HG03103 (cell line): ENCODE measurements around the gene GPX1.
A peak's percentile ranks its signal among the peaks of the same experiment; 100 is the strongest.
"Not testable (repeated sequence)": the region's sequence is repeated elsewhere in the genome, so short reads cannot be mapped to it uniquely, and the experiment has no call there.

ENCODE experiments used
- ATAC-seq: cut with Tn5 transposase; IDR thresholded peaks from one replicate; pipeline ENCODE4 v1.9.1; 2021; ENCODE audit warnings: low read depth; ENCODE audit not compliant: unreplicated experiment

The GPX1 gene

DNA sequence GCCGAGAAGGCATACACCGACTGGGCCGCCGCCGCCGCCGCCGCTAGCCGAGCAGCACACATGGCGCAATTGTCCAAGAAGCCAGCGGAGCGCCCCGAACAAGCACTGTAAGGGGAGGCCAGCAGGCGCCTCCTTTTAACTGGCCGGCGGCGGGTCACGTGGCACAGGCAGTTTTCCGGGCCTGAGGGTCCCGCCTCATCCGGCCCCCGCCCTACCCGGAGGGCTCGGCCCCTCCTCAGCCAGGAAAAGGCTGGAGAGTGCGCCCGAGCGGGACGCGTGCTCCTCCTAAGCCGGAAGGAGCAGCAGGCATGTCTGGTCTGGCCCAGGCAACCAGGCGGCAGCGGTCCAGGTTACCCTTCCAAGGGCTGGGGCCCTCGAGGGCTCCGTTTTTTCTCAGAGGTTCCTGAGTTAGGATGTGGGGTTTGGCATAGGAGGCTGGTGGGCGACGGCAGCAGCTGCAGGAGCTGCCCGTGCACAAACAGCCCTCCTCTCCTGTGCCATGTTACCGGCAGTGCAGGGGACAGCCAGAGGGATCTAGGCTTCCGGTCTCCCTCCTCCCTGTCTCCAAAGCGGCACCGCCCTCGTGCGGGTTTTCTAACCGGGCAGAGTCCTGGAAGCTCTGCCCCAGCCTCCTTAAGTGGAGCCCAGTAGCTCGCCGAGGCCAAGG, at the start of gene GPX1:
TSS of gene GPX1 (minus strand) at position 137 of the 667 bp plus-strand sequence. CDS start at position 62, 75 bp downstream.
- peak; percentile 63 for ATAC-seq

DNA sequence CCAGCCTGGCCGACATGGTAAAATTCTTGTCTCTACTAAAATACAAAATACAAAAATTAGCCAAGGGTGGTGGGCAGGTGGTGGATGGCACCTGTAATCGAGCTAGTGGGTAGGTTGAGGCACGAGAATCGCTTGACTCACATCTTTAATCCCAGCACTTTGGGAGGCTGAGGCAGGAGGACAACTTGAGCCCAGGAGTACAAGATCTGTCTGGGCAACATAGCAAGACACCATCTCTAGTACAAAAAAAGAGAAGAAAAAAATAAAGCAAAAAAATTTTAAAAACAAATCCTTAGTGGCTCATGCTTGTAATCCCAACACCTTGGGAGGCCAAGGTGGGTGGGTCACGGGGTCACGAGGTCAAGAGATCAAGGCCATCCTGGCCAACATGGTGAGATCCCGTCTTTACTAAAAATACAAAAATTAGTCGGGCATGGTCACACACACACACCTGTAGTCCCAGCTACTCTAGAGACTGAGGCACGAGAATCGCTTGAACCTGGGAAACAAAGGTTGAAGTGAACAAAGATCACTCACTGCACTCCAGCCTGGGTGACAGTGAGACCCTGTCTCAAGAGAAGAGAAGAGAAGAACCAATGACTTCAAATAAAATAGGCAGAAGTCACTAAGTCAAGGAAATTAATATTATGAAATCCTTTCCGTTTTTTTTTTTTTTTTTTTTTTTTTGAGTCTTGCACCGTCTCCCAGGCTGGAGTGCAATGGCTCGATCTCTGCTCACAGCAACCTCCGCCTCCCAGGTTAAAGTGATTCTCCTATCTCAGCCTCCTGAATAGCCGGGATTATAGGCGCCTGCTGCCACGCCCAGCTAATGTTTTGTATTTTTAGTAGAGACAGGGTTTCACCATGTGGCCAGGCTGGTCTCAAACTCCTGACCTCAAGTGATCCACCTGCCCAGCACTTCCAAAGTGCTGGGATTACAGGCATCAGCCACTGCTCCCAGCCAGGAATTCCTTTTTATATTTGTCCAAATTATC, 48.7 kb upstream of the GPX1 start:
- ATAC-seq, result no peak

DNA sequence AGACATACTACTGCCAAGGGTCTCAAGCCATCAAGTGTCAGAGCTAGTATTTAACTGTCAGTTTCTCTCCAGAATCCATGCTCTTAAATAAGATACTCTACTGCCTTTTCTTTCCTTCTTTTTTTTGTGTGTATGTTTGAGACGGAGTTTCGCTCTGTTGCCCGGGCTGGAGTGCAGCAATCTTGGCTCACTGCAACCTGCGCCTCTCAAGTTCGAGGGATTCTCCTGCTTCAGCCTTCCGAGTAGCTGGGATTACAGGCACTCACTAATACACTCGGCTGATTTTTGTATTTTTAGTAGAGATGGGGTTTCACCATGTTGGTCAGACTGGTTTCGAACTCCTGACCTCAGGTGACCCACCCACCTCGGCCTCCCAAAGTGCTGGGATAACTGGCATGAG, 47.4 kb upstream of the GPX1 start:
- not testable (repeated sequence) for ATAC-seq

DNA sequence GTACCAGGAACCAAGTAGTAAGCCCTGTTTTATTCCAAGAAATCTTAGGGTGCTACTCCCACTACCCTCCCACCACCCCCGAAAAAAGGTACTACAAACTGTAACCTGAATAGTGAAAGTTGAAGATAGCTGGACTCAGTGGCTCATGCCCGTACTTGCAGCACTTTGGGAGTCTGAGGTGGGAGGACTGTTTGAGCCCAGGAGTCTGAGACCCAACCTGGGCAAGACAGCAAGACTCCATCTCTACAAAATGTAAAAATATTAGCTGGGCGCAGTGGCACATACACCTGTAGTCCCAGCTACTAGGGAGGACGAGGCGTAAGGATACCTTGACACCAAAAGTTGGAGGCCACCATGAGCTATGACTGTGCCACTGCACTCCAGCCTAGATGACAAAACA, 45.7 kb upstream of the GPX1 start:
- no peak for ATAC-seq

DNA sequence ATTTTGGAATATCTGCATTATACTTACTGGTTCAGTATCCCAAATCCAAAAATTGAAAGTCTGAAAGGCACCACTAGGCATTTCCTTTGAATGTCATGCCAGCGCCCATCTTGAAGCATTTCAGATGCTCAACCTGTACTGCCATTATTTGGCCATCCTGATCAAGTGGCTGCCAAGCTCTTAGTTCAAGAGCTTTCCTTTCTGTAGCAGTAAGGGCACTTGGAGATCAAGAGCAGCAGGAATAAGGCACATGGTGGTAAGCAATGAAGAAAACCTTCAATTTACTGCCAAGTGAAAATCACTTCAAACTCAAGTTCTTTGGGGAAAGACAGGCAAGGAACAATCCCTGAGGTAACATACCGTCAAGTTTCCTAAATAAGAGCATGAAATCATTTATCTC, 43.6 kb upstream of the GPX1 start:
- no peak for ATAC-seq

DNA sequence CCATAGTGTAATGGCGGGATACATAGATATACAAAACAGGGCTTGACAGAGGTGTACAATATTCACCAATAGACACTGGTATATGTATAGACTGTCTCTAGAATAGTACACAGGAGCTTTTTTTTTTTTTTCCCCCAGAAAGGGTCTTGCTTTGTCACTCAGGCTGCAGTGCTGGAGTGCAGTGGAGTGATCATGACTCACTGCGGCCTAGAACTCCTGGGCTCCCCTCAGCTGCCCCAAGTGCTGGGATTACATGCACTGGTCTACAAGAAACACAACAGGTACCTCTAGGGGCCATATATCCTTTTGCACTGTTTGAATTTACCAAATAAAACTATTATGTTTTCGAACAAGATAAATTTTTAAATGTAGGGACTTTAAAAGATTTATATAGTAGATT, 41.3 kb upstream of the GPX1 start:
- ATAC-seq, result no peak

DNA sequence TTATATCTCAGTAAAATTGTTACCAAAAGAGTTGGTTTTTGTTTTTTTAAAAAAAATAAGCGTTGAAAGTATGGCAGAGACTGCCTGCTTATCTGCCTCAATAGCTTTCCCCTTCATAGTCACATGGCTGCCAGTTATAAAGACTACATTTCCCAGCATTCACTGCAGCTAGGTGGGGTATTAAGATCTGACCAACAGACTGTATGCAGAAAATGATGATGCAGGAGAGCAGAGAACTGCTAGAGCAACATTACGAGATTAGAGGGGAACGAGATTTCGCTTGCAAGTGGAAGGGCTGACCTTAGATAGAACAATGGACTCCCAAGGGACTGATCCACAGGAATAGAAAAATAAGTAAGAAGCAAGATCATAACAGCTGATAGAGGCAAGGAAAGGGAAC, 39.3 kb upstream of the GPX1 start:
- no peak for ATAC-seq

DNA sequence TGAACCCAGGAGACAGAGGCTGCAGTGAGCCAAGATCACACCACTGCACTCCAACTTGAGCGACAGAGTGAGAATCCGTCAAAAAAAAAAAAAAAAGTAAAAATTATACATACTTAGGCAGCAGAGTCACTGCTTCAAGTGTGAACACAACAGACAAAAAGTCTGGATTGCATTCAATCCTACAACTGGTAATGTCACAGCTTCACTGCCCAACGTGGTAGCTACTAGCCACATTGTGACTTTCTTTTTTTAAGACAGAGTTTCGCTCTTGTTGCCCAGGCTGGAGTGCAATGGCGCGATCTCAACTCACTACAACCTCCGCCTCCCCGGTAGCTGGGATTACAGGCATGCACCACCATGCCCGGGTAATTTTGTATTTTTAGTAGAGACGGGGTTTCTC, 33.2 kb upstream of the GPX1 start:
- not testable (repeated sequence) for ATAC-seq

DNA sequence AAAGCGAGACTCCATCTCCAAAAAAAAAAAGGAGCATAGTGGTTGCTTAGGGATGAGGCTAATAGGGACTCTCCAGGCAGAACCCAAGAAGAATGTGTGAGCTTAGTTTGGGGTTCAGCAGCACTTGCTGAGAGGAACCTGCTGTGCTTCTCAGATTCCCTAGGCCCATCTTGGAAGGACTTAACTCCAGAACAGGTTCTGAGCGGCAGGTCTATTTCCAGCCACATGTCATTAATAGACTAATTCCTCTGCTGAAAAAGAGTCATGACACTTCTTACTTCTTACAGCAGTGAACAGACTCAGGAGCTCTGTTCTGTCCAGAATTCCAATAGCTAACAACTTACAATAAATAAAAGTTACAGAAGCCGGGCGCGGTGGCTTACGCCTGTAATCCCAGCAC, 31.1 kb upstream of the GPX1 start:
- no peak for ATAC-seq

DNA sequence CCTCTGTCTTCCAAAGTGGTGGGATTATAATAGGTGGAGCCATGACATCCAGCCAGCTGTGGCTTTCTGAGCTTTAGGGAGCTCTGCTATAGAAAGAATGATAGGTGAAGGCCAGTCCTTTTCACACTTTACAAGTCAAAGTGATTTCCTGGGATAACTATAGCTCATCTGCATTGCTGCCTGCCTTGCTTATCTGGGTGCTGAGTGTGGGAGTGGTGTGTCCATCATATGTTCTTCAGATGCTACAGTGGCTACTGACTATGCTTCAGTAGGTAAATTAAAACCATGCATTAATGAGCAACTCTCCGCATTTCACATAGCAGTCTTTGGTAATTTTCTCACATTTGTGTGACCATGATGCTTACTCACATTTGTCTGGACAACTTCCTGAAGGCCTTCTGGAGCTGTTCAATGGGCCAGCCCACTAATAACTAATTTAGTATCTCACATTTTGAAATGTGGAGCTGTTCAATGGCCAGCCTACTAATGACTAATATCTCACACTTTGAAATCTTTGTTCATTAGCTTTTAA, 30.2 kb upstream of the GPX1 start:
- no peak for ATAC-seq

DNA sequence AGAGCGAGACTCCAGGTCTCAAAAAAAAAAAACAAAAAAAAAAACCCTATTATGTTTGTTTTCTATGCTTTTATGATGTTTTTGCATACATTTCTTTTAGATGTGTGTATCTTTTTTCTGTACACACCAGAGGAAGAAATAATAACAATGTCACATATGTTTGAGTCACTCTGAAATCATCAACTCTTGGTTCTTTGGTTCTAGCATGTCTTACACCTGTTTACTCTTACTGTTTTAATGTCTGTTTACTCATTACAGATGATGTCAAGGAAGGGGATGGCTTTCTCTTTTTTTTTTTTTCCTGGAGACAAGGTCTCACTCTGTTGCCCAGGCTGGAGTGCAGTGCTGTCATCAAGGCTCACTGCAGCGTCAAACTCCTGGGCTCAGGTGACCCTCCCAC, 29.6 kb upstream of the GPX1 start:
- no peak for ATAC-seq

DNA sequence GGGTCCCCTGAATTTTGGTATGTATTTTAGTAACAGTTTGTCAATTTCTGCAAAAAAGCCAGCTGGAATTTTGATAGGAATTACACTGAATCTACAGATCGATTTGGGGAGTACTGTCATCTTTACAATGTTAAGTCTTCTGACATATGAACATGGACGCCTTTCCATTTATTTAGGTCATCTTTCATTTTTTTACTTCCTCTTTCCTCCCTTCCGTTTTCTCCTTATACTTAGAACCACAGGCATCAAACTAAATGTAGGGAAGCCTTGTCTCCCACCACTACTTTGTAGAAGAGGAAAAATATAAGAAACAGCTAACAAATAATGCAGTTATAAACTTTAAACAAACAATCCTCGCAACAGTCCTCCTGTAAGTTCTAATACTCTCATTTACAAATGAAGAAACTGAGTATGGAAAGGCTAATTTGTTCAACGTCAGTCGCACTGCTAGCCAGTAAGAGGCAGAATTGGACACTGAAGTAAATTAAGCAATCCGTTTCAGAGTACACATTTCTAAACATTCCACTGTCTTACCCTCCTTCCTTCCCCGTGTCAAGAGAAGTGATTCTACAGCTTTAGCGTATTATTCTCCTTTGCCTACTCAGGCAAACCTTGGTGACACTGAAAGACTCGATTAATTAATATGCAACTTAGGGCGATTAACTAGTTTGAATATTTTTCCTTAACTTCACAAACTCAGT, 28.1 kb upstream of the GPX1 start:
- ATAC-seq, result no peak

DNA sequence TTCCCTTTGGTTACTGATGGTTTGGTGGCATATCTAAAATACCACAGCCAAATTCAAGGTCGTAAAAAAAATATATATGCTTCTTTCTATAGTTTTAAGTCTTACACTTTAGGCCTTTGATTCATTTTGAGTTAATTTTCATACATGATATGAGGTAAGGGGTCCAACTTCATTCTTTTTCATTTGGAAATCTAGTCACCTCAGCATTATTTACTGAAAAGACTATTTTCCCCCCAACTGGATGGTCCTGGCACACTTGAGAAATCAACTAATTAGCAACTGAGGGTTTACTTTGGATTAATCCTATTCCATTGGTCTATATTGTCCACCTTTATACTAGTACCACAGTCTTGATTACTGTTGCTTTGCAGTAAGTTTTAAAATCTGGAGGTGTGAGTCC, 27.5 kb upstream of the GPX1 start:
- ATAC-seq, result no peak

DNA sequence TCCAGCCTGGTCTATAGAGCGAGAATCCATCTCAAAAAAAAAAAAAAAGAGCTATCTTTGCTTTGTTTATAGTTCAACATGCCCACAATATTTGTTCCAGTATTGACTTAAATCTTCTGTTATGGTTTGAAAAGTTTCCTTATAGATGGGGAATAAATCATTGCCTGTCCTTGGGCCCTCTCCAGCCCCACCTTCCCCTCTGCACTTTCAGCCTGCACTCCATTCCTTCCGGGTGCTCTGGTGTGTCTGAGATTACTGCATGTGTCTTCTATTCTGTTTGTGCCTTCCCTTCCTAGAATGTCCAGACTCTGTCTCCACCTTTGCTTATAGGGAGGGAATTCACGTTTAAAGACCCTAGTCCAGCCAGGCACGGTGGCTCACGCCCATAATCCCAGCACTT, 25.2 kb upstream of the GPX1 start:
- no peak for ATAC-seq

DNA sequence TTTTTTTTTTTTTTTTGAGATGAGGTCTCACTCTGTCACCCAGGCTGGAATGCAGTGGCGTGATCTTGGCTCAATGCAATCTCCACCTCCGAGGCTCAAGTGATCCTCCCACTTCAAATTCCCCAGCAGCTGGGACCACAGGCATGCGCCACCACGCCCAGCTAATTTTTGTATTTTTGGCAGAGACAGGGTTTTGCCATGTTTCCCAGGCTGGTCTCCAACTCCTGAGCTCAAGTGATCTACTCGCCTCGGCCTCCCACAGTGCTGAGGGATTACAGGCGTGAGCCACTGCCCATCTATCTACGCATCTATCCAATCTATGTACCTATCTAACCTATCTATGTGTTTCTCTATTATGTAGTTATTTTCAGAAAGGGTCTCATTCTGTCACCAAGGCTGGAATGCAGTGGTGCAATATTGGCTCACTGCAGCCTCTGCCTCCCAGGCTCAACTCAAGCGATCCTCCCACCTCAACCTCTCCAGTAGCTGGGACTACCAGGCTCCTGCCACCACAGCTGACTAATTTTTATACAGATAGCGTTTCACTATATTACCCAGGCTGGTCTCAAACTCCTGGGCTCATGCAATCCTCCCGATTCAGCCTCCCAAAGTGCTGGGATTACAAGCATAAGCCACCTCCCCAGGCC, 20.2 kb upstream of the GPX1 start:
- ATAC-seq, result no peak

DNA sequence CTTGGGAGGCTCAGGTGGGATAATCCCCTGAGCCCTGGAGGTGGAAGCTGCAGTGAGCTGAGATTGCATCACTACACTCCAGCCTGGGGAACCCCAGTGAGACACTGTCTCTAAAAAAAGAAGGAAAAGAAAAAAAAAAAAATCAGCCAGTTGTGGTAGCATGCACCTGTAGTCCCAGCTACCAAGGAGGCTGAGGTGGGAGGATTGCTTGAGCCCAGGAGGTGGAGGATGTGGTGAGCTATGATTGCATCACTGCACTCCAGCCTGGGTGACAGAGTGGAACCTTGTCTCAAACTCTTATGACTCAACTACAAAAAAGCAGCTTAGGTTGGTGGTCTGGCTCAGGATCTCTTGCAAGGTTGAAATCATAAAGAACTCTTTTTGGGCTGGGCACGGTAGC, 19.3 kb upstream of the GPX1 start:
- no peak for ATAC-seq

DNA sequence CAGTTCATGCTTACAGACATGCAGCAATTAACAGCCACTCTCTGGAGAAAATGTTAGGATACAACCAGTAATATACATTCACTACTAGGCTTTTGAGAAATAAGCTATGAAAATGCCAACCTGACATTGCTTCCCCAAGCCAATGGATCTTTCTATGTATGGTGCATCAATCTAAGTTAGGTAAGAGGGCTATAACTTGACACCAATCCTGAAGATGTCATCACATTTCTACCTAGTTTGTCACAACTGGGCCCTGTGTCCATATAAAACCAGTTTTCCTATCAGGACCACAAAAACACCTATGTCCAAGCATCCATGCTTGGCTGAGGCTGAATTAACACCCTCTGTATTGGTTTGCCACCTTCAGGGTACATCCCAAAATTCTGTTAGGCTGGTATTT, 13.8 kb upstream of the GPX1 start:
- ATAC-seq, result no peak

DNA sequence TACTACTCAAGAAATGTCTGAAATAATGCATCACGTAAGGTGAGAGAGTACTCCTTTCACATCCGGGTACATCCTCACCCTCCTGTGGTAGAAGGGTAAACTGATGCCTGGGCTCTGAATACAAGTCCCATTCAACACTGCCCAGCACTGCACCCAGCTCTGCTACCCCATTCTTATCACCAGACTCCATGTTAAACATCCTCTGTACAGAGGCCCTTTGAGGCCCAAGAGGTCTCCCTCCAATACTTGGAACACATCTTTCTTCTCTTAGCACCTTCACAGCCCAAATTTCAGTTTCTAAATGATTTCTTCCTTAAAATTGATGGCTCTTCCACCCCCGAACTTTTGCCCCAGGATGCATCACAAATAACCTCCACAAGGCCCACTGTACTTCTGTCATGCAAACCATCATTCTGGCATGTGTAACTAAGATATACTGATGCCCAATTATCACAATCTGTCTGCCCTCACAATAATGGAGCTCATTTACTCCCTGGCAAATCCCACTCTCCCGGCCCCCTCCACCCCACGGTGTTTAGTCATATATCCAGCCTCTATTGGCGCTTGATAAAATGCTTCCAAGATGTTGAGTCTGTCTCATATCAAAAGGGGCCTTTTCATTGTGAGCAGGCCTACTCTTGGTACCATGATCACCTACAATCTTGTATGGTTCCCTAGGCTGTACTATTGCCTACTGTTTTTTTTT, 12.6 kb upstream of the GPX1 start:
- ATAC-seq, result no peak

DNA sequence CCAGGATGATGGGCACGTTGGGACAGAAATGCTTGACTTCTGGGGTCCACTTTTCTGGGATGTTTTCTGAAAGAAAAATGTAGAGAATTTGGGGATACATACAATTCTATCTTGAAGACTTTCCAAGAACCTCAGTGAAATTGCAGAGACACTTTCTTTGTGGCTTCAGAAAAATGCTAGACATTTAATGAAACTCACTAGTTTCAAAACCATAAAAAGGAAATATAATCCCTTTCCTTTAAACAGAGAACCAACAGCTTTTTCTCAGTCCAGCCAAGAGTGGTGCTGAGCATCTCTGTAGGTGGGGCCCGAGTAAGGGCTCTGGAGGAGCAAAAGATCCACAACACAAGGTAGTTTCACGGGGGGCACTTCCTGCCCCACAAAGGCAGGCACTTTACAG, 4.4 kb upstream of the GPX1 start:
- no peak for ATAC-seq

DNA sequence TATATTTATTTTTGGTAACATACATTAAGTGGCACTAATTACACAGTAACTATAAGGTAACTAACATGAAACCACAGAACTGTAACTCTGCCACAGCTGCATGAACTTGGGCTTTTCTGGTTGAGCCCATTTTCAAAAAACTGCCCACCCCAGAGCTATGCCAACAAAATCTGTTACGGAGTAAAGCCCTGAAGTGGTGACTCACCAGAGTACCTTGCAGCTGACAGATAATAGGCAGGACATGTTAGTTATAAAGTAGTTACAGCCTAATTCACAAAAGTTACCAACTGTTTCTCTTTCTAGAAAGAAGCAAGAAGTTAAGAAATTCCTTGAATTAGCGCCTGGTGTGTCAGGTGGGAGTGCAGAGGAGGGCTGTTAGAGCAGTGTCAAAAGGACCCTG, 1.5 kb upstream of the GPX1 start:
- no peak for ATAC-seq
